Activated naive CD8-positive, alpha-beta T cell (primary cell): ENCODE results near the gene PDIA5.

ENCODE experiments used
- H3K27ac Mint-ChIP-seq: one replicate; pipeline ENCODE4 v1.8.0; 2021; ENCODE audit warnings: mixed read lengths
- H3K27me3 Mint-ChIP-seq: one replicate; pipeline ENCODE4 v1.8.0; 2021; ENCODE audit warnings: mixed read lengths
- H3K36me3 Mint-ChIP-seq: one replicate; pipeline ENCODE4 v1.8.0; 2021; ENCODE audit warnings: mixed read lengths
- H3K4me1 Mint-ChIP-seq: one replicate; pipeline ENCODE4 v1.8.0; 2021; ENCODE audit warnings: low read depth, mixed read lengths
- H3K4me3 Mint-ChIP-seq: one replicate; pipeline ENCODE4 v1.8.0; 2021; ENCODE audit warnings: mild to moderate bottlenecking, mixed read lengths
- H3K9me3 Mint-ChIP-seq: one replicate; pipeline ENCODE4 v1.8.0; 2021; ENCODE audit warnings: low read depth, mixed read lengths

The PDIA5 gene

DNA sequence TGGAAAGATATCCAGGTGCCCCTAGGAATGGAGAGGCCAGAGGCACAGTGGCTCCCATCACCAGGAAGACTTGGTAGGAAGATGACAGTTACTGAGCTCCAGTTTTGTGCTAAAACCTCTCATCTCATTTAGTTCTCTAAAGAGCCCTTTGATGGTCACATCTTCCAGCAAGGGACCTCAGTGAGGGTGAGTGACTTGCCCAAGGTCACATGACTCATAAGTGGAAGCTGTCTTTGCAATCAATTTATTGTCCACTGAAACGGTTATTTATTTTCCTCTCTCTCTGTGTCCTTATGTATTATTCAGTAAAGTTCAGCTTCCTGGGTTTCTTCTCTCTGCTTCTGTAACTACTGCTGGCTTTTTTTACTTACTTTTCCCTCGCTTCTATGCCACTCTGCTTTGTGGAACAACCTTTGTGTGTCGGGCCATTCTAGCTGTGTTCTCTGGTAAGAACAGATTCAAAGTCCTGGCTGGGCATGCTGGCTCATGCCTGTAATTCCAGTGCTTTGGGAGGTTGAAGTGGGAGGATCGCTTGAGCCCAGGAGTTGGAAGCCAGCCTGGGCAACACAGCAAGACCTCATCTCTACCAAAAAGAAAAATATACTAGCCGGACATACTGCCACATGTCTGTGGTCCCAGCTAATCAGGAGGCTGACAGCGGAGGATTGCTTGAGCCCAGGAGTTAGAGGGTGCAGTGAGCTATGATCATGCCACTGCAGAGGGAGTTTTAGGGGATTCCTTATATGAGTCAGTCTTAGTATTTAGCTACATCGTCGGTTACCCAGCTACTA lies 55.9 kb downstream of the PDIA5 start:
- Mint-ChIP-seq H3K27ac (no peak overlapping the region), H3K4me3 (no peak overlapping the region)

DNA sequence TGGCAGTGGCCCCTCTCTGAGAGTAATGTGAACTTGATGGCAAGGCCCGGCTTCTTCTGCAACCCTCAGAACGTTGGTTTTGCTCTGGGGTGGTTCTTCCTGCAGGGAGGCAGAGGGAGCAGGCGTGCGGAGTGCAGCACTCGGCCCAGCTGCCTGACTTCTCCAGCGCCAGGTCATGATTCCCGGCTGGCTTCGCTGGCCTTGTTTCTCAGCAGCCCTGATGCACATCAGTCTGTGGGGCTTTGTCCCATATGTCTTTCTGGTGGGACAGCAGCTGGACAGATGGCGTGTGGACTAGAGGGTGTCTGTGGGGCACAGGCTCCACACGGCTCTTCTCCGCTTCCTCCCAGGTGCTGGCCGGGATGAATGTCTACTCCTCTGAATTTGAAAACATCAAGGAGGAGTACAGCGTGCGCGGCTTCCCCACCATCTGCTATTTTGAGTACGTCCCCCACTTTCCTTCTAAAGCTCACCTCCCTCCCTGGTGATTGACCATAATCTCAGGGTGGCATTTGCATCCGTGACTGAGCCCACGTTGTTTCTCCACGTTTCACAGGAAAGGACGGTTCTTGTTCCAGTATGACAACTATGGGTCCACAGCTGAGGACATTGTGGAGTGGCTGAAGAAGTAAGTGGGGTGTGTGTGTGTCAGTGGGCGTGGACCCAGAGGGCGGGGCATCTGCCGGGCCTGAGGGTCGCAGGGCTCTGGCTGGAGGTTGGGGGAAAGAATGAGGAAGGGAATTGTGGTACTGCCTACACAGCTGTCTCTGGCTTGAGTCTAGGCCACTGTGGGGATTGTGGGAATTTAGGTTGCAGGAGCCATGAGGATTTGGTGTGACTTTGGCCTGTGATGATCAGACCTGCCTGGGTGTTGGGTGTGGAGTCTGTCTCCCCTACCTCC lies 57.1 kb downstream of the PDIA5 start:
- Mint-ChIP-seq H3K9me3 (no peaks in the 10 kb centered on the region), H3K27me3 (no peaks in the 10 kb centered on the region), H3K4me1 (no peaks in the 10 kb centered on the region), H3K4me3 (no peak overlapping the region), H3K36me3 (peaks cover 38% of the 10 kb centered on the region), H3K27ac (no peak overlapping the region)

More for the DNA sequence above, 55.9 kb downstream of the PDIA5 start:
- H3K4me1 Mint-ChIP-seq, result no peaks in the 10 kb centered on the region
- H3K9me3 Mint-ChIP-seq, result no peaks in the 10 kb centered on the region
- no peaks in the 10 kb centered on the region for H3K27me3 Mint-ChIP-seq
- H3K36me3 Mint-ChIP-seq, result peaks cover 40% of the 10 kb centered on the region

DNA sequence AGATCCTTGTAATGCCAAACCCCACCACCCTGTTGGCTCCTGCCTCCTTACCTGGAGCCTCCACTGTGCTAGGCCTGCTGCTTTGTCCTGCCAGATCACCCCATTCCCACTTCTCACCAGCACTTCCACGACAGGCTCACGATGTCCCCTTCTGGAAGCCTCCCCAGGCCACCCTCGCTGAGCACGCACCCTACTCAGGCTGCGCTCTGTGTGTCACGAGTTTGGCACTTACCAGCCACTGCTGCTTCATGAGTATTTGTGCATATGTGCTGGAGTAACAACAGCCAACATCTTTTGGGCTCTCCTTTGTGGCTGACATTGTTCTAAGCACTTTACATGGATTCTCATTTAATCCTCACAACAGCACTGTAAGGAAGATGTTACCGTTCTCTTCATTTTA lies 58.1 kb downstream of the PDIA5 start:
- Mint-ChIP-seq H3K27me3 (no peaks in the 10 kb centered on the region), H3K9me3 (no peaks in the 10 kb centered on the region), H3K27ac (no peak overlapping the region), H3K36me3 (peaks cover 35% of the 10 kb centered on the region), H3K4me1 (no peaks in the 10 kb centered on the region), H3K4me3 (no peak overlapping the region)

DNA sequence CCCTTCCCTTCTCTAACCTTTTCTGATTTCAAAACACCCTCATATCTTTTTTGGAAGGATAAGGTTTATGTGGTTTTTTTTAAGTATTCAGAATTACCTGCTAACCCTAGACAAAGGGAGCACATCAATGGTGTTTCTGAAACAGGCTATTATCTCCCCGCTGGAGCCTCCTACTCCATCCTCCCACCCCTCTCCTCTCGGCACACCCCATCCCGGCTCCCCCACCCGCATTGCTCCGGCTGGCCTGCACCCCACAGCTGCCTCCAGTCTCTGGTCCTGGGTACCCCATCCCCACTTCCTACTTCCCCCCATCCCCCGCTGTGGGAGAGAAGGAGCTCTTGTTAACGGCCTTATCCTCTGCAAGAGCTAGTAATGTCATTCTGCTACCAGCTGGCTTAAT lies 59.2 kb downstream of the PDIA5 start:
- Mint-ChIP-seq H3K27ac (no peak overlapping the region), H3K9me3 (no peaks in the 10 kb centered on the region), H3K36me3 (peaks cover 28% of the 10 kb centered on the region), H3K27me3 (no peaks in the 10 kb centered on the region), H3K4me3 (no peak overlapping the region), H3K4me1 (no peaks in the 10 kb centered on the region)

DNA sequence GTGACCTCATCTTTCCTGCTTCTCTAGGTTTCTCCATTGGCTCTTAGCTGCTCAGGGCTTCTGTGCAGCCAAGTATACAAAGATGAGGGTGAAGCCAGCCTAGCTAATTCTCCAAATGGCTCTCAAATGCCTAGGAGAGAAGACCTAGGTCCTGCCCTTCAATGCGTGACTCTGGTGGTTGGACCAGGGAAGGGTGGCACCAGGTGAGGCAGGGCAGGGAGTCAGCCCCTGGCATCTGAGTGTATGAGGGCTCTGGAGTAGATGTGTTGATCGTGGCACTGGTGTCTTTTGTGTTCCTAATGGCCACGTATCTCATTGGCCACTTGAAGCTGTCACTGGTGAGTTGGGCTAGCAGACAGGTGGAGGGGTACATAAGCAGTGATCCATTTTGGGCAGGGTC lies 59.8 kb downstream of the PDIA5 start:
- Mint-ChIP-seq H3K27ac (no peak overlapping the region), H3K4me1 (no peaks in the 10 kb centered on the region), H3K4me3 (no peak overlapping the region), H3K36me3 (peaks cover 28% of the 10 kb centered on the region), H3K9me3 (no peaks in the 10 kb centered on the region), H3K27me3 (no peaks in the 10 kb centered on the region)

DNA sequence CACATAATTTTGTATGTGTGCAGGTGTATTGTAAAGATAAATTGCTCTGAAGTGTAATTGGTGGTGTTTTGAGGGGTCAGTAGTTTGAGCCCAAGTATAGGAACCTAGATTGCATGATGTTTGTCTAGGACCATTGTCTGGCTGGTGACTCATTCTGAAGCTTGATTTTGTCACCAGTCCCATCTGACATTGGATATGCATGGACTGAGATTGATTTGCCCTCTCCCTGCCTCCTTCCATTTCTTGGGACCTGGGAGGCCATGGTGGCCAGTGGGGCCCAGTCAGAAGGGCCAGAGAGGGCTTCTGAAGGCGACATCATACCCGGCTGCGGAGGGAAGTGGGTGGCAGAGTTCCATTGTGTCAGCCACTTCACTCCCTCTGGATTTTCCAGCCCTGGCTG lies 62.3 kb downstream of the PDIA5 start:
- Mint-ChIP-seq H3K9me3 (no peaks in the 10 kb centered on the region), H3K4me1 (no peaks in the 10 kb centered on the region), H3K36me3 (peaks cover 21% of the 10 kb centered on the region), H3K27ac (no peak overlapping the region), H3K4me3 (no peak overlapping the region), H3K27me3 (no peaks in the 10 kb centered on the region)

DNA sequence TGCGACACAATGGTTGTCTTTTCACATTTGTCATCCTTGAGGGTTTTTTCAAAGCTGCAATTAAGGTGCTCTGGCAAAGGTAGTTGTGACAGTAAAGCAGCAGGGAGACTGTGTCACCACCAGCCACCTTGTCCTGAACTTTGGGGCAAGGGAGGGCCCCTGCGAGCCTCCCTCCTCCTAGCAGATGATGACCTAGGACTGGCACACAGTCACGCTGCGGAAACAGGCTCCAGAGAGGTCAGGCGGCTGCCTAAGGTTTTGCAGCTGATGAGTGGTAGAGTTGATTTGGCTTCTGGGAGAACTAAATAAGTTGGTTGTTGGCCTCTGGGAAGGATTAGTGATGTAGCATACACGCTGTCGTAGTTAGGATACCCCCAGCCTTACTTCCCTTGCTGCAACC lies 62.7 kb downstream of the PDIA5 start:
- no peaks in the 10 kb centered on the region for H3K27me3 Mint-ChIP-seq
- no peak overlapping the region for H3K27ac Mint-ChIP-seq
- no peaks in the 10 kb centered on the region for H3K4me1 Mint-ChIP-seq
- no peaks in the 10 kb centered on the region for H3K9me3 Mint-ChIP-seq
- no peak overlapping the region for H3K4me3 Mint-ChIP-seq
- H3K36me3 Mint-ChIP-seq, result peaks cover 21% of the 10 kb centered on the region

DNA sequence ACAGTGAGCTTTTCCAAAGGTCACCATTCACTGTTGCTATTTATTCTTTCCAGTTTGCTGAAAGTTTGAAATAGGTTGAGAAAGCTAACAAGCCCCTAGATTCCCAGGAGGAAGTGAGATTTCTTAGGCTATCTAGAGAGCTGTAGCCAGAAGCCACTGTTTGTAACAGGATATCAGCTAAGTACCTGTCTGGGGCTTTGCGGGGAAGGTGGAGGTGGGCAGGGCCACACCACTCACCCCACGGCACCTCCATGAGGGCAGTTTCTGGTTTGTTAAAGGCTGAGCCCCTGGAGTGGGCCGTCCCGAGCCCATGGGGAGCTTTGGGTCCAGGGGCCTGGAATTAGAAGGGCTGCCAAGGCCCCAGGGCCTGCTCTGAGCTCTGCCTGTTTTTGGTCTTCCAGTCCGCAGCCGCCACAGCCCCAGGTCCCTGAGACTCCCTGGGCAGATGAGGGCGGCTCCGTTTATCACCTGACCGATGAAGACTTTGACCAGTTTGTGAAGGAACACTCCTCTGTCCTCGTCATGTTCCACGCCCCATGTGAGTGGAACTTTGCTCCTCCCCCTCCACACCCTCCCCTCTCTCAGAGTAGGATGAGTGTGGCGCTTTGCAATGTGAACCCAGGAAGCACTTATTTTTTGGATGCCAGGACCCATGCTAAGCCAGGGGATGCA lies 63.4 kb downstream of the PDIA5 start:
- H3K4me1 Mint-ChIP-seq, result no peaks in the 10 kb centered on the region
- H3K9me3 Mint-ChIP-seq, result no peaks in the 10 kb centered on the region
- H3K27me3 Mint-ChIP-seq, result no peaks in the 10 kb centered on the region
- H3K27ac Mint-ChIP-seq, result no peak overlapping the region
- H3K36me3 Mint-ChIP-seq, result peaks cover 16% of the 10 kb centered on the region
- H3K4me3 Mint-ChIP-seq, result no peak overlapping the region

DNA sequence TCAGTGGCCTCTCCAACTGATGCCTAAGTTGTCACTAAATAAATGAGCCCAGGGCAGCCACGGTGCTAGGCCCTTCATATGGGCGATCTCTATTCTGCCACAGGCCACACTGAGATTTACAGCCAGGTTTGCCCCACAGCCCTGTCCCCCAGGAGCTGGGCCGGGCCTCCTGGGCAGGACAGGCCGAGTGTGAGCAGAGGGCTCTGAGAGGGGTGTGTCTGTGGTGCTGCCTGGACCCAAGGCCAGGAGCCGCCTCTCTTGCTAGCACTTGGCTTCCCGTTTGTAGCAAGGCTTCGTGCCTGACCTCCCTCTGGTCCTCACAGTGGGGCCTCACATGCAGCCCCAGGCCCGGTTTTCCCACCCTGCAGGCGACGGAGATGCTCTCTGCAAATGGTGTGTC lies 67.8 kb downstream of the PDIA5 start:
- H3K36me3 Mint-ChIP-seq, result peaks cover 12% of the 10 kb centered on the region
- no peak overlapping the region for H3K4me3 Mint-ChIP-seq
- H3K4me1 Mint-ChIP-seq, result no peaks in the 10 kb centered on the region
- no peak overlapping the region for H3K27ac Mint-ChIP-seq
- H3K9me3 Mint-ChIP-seq, result no peaks in the 10 kb centered on the region
- H3K27me3 Mint-ChIP-seq, result no peaks in the 10 kb centered on the region

DNA sequence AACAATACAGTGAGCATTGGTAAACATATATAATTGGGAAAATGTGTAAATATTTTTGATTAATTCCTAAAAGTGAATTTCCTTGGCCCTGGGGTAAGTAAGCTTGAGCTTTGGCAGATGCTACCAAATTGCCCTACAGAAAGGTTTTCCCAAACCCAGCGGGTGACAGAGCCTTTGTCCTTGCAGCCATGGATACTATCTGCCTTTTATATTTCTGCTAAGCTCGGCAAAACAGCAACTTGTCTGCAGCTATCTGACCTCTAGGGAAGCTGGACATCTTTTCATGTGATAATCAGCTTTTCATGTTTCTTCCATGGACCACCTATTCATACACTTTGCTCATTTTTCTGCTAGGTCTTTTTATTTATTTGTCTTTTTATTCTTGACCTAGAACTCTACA lies 70.2 kb downstream of the PDIA5 start:
- no peak overlapping the region for H3K27ac Mint-ChIP-seq
- H3K36me3 Mint-ChIP-seq, result peaks cover 17% of the 10 kb centered on the region
- H3K4me1 Mint-ChIP-seq, result no peaks in the 10 kb centered on the region
- H3K27me3 Mint-ChIP-seq, result no peaks in the 10 kb centered on the region
- no peak overlapping the region for H3K4me3 Mint-ChIP-seq
- H3K9me3 Mint-ChIP-seq, result no peaks in the 10 kb centered on the region

DNA sequence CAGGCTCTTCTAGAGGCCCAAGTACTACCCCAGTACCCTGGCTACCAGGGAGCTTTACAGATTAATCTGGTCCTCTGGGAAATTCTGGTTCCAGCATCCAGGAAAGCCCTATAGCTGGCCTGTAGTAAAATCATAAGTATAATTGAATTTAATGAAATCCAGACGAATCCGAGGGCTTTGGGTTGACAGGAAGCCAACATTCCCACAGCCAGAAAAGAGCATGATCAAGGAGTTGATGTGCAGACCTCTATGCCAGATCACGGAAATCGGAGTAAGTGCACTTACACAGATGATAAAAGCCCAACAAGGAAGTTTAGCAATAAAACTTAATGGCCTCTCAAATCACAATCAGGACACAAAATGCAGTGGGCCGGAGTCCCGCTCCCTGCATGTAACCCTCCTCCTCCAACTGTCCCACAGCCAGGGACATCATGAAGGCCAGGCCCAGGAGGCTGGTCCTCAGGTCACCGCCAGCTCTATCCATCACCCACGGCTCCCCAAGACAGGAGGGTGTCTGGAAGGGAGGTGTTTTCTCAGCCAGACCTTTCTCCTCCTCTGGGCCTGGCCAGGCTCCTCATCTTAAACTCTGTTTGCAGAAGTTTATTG lies 72.1 kb downstream of the PDIA5 start:
- Mint-ChIP-seq H3K36me3 (peaks cover 22% of the 10 kb centered on the region), H3K4me1 (no peaks in the 10 kb centered on the region), H3K27me3 (no peaks in the 10 kb centered on the region), H3K4me3 (no peak overlapping the region), H3K27ac (no peak overlapping the region), H3K9me3 (no peaks in the 10 kb centered on the region)

DNA sequence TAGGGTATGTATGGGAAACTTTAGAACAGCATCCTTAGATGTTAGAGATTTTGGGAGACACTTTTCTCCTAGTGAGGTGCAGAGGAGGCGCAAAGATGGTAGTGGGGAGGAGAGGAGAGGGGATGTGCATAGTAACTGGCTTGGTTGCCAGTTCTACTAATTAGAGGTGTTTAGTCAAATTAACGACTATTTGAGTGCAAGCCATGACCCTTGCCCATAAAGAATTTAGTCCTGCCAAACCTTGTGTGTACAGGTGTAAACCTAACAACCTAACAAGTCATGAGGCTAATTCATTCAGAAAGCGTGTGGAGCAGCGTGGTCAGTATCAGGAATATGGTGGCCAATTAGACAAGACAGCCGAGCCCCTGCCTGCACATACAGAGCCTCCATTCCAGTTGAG lies 72.7 kb downstream of the PDIA5 start:
- peaks cover 22% of the 10 kb centered on the region for H3K36me3 Mint-ChIP-seq
- no peaks in the 10 kb centered on the region for H3K27me3 Mint-ChIP-seq
- no peak overlapping the region for H3K27ac Mint-ChIP-seq
- H3K4me1 Mint-ChIP-seq, result no peaks in the 10 kb centered on the region
- H3K9me3 Mint-ChIP-seq, result no peaks in the 10 kb centered on the region
- no peak overlapping the region for H3K4me3 Mint-ChIP-seq

DNA sequence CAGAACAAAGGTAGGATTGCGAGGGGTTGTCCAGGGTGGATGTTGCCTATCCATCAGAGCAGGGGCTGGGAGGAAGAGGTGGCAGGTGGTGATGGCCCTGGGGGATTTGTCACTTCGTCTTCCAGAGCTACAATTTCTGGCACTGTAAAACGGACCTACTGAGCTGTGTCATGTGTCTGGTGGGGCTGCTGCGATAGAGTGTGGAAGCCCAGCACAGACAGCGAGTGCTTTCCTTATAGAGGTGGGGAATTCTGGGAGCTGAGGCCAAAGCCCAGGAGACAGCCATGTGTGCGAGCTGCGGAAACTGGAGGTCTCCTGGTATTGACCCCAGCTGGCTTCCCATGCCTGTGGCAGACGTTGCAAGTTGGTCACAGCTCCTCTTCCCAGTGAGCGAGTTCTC lies 73.7 kb downstream of the PDIA5 start:
- H3K4me3 Mint-ChIP-seq, result no peak overlapping the region
- no peak overlapping the region for H3K27ac Mint-ChIP-seq
- no peaks in the 10 kb centered on the region for H3K9me3 Mint-ChIP-seq
- H3K27me3 Mint-ChIP-seq, result no peaks in the 10 kb centered on the region
- H3K4me1 Mint-ChIP-seq, result no peaks in the 10 kb centered on the region
- peaks cover 24% of the 10 kb centered on the region for H3K36me3 Mint-ChIP-seq

DNA sequence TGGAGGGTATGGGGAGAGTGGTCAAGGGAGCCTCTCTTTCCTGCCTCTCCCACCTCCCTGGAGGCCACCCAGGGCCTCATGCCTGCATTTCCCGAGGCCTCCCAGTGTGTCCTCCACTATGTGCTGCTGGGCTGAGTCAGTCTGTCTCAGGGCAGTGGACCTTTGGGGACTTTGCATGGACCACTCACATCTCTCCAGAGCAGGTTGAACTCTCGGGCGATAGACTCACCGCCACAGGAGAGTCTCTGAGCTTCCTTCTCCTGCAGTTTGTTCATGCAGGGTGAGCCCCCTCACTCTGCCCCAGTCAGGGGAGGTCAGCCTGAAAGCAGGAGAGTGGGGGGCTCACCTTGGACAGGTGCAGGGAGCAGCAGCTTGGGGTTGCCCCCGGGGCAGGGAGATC lies 74.5 kb downstream of the PDIA5 start:
- Mint-ChIP-seq H3K27ac (no peak overlapping the region), H3K27me3 (no peaks in the 10 kb centered on the region), H3K36me3 (peaks cover 26% of the 10 kb centered on the region), H3K9me3 (no peaks in the 10 kb centered on the region), H3K4me3 (no peak overlapping the region), H3K4me1 (no peaks in the 10 kb centered on the region)
